ENCODE data around the gene SMTN. TPM values are rescaled to one million over a fixed set of nuclear protein-coding genes. Genes with fewer than 3 reads are reported as not detected.
A peak's percentile ranks its signal among the peaks of the same experiment; 100 is the strongest.

Gene SMTN
- total and polyA plus RNA-seq, 9 of the 15 experiments (the other 6 are each of a cell fraction or from before 2014, with no cell fraction given), result 2.5 to 41.1 (median 16.1) TPM

GRCh38 chr22:31045900-31046538 is 35.1 kb upstream of the SMTN start:
- H2AFZ ChIP-seq (ENCODE audit: low read depth, low read length), result peak overlapping the region; percentile 91
- H3K27ac ChIP-seq (ENCODE audit: extremely low read depth, low read depth, low read length), result peak overlapping the region; percentile 59; the same call in 1 of the 3 replicates
- no peak overlapping the region for H3K4me3 ChIP-seq
- no peaks in the 10 kb centered on the region for H3K36me3 ChIP-seq (ENCODE audit: control insufficient read depth, insufficient read depth, low read length)
- in situ Hi-C loops (cut with MboI), result no loop called here
- no peaks in the 10 kb centered on the region for H4K20me1 ChIP-seq (replicated peaks; ENCODE audit: control insufficient read depth, insufficient read depth, low read length)
- ATAC-seq, result peak; percentile 56
- no TSS peak for BruUV-seq (replicated peaks)
- peak overlapping the region in 1 of 2 experiments; percentile 44; a peak in 1 of 4 replicates for H3K9ac ChIP-seq (ENCODE audit: insufficient read depth in 1 of 2, low read depth in 2 of 2, low read length in 2 of 2)
- POLR2A ChIA-PET, result interaction anchor here (0.5 to 1.5 kb wide), 5 partner anchors 10 to 223 kb away, joined by 3 to 6 read pairs (median 3); no protein-coding TSS in a partner anchor
- peak; percentile 48 for FAIRE-seq
- no peaks in the 10 kb centered on the region for H3K79me2 ChIP-seq (ENCODE audit: control insufficient read depth, insufficient read depth, low read length)
- 34% methylated on average over 4 of the region's 4 CpGs for WGBS (ENCODE audit: insufficient coverage, low coverage, missing lambda C conversion rate)
- no peaks in the 10 kb centered on the region; the same call in 1 of the 2 replicates for H3K9me3 ChIP-seq (replicated peaks; ENCODE audit: control insufficient read depth, insufficient read depth, low read depth, low read length)
- no peak overlapping the region for H3K4me2 ChIP-seq (ENCODE audit: insufficient read depth, low read length)
- H3K4me1 ChIP-seq (replicated peaks in 1 of 2; ENCODE audit: control insufficient read depth in 2 of 2, insufficient read depth in 2 of 2, low read length in 2 of 2), result peaks cover 7 to 9% of the 10 kb centered on the region in 2 experiments; a peak in 3 of 5 replicates
- CTCF ChIA-PET (ENCODE audit: low intra/inter-chr PET ratio), result no interaction called here
- intact Hi-C loops (cut with micrococcal nuclease), result no loop called here
- peak; percentile 24 to 38 (median 34) for DNase-seq (ENCODE audit: extremely low read depth in 1 of 4, low spot score in 3 of 4)
- no peaks in the 10 kb centered on the region for H3K27me3 ChIP-seq (ENCODE audit: control insufficient read depth in 2 of 2, insufficient read depth in 2 of 2, low read length in 2 of 2)
- H3K9me1 ChIP-seq (ENCODE audit: control insufficient read depth, insufficient read depth, low read length), result no peaks in the 10 kb centered on the region
- TF ChIP-seq ZNF518B (CRISPR knock-in tag; IDR thresholded peaks at IDR 0.05) (no peak), FOXK1 (CRISPR knock-in tag; IDR thresholded peaks at IDR 0.05; ENCODE audit: borderline replicate concordance) (no peak), ZNF609 (CRISPR knock-in tag; IDR thresholded peaks at IDR 0.05; ENCODE audit: borderline replicate concordance) (no peak), ZNF253 (CRISPR knock-in tag; conservative IDR thresholded peaks at IDR 0.05) (no peak), MCM2 (IDR thresholded peaks at IDR 0.05; ENCODE audit: low read depth) (no peak), RFX7 (CRISPR knock-in tag; IDR thresholded peaks at IDR 0.05) (no peak), ZBTB17 (CRISPR knock-in tag; IDR thresholded peaks at IDR 0.05) (no peak), ATF1 (CRISPR knock-in tag; IDR thresholded peaks at IDR 0.05) (no peak), ATF1 (tag; IDR thresholded peaks at IDR 0.05) (no peak), U2AF1 (optimal IDR thresholded peaks at IDR 0.05; ENCODE audit: low read depth, low read length) (no peak), MAFK (IDR thresholded peaks at IDR 0.05; ENCODE audit: low read length) (no peak), FIP1L1 (IDR thresholded peaks at IDR 0.05; ENCODE audit: low read depth, low read length, poor library complexity, severe bottlenecking) (no peak)
- TF ChIP-seq, protein P1, sequence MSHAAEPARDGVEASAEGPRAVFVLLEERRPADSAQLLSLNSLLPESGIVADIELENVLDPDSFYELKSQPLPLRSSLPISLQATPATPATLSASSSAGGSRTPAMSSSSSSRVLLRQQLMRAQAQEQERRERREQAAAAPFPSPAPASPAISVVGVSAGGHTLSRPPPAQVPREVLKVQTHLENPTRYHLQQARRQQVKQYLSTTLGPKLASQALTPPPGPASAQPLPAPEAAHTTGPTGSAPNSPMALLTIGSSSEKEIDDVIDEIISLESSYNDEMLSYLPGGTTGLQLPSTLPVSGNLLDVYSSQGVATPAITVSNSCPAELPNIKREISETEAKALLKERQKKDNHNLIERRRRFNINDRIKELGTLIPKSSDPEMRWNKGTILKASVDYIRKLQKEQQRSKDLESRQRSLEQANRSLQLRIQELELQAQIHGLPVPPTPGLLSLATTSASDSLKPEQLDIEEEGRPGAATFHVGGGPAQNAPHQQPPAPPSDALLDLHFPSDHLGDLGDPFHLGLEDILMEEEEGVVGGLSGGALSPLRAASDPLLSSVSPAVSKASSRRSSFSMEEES (CRISPR knock-in tag; IDR thresholded peaks at IDR 0.05), result no peak

Data from K562 (cell line).